NCI-H1417 (cell line): ENCODE measurements around the gene CFAP92.

Experiments
- DNase-seq, 3 experiments: peaks; one replicate each; lab custom pipeline; 2025; lab: John Stamatoyannopoulos, UW

CFAP92 gene

GRCh38 chr3:128993461-128994172 lies at the start of gene CFAP92:
Gene CFAP92, minus strand, starts transcription at chr3:128994076. Its CDS starts 772 bp downstream, at chr3:128993304.
- DNase-seq: peak; percentile 92 to 97 (median 95)

DNA sequence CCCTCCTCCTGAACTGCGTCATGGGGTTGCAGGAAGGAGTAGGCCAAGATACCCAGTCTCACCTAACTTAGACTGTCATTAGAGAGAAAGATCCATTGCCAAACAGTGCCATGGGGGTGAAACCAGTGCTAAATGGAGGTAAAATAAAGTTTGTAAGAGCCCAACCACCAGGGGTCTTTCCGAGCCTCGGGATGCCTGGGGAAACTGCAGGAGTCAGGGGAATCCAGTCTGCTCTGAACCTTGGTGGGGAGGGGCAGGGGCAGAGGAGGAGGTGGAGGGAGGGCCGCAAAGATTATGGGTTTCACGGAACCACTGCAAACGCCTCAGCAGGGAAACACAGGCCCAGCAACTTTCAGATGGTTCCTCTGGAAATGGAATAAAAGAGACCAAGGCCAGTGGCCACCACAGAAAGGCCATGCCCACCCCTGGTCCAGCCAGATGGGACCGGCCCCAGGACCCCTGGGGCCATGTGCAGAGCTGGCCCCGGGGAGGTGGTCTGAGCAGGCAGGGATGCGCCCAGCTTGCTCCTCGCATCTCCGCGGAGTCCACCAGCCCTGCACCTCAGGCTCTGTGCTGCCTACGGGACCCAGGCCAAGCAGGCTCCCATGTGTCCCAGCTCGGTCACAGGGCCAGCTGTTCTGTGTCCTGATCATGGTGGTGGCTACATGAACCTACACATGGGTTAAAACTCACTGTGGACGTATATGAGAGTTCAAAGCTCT lies 46.9 kb upstream of the CFAP92 start:
- no peak for DNase-seq

DNA sequence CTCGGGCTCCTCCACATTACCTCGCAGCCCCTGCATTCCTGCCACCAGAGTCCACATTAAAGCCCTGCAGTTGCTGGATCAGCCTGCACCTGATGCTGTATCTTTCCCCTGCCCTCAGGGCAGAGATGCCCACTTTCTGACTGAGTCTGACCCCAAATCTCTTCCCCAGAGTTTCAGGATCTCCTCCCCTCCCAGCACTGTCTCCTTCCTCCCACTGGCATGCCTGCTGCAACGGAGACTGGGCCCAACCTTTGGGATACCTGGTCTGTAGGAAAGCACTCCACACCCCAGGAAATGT lies 46.1 kb upstream of the CFAP92 start:
- no peak for DNase-seq

DNA sequence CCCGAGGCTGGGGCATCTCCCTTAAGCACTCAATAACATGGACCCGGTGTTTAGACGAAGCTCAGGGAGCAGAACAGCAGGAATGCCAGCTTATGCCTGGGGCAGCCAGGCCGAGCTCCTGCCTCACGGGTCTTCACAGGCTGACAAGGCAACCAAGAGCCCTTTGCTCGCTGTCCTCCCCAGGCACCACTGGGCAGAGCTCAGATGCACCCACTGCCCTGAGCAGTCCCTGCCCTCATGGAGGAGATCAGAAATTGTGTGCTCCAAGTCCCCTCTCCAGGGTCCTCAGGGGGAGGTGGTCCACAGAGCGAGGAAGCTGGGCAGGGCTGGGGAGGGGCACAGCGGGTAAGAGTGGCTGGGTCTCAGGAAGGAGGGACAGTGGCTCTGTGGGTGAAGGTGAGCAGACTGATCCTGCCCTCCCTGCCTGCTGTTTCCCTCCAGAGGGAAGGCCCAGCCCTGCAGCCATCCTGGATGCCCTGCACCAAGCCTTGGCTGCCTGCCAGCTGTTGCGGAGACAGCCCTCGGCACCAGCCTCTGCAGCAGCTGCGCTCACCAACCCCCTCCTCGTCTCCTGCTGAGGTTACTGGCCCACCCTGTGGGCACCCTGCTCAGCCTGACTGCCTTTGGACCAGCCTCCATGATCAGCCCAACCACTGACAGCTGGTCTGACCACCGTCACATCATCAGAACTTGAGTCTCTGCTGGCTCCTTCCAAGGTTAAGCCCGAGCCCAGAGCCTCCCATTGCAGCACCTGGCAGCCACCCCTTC lies 45.6 kb upstream of the CFAP92 start:
- DNase-seq: peak; percentile 79 to 97 (median 93)

GRCh38 chr3:129038121-129038855 lies 44.4 kb upstream of the CFAP92 start:
- no peak for DNase-seq

DNA sequence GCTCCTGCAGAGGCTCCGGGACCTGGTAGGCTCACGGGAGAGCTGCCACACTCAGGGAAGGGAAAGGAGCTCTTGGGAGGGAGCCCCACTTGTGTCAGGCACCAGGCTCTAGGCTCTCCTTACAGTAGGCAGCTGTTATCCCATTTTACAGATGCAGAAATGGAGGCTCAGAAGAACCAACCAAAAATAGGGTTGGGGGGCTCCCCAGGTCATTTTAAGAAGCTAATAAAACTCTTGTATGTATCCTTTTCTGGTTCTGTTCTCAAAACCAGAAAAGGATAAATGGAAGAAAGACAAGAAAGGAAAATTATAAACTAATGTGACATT lies 43.2 kb upstream of the CFAP92 start:
- DNase-seq: no peak

GRCh38 chr3:129036222-129037092 lies 42.6 kb upstream of the CFAP92 start:
- no peak for DNase-seq

DNA sequence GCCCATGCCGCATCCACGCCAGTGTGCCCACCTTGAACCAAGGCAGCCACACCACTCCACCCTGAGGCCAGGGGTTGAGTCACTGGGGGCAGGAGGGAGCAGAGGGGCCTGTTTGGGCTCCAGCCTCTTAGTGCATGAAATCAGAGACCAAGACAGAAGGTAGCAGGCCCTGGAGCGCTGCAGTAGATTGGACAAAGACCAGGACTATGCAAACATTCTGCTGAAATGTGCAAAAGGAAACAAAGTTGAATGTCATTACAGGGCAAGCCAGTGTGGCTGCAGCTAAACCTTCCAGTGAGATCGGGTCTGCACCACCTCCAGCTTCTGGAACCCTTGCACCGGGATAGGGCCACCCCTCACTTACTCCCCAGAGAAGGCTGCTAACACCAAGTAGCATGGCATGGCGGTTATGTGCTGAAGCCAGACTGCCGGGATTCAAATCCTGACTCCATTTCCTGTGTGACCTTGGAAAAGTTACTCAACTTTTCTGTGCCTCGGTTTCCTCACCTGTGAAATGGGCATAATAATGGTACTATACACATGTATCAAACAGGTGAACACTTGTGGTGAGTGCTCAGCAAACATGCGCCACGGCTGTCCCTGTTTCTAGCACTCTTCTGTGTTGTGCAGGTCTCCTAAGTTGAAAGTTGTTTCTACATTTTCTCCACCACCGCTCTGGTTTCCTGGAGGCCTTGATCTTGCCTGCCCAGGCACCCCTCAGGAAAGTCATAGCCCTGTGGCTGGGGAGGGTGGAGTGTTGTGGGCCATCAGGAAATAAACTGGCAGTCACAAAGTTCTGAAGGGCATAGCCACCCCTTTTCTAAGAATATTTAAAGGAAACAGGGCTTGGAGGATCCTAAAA lies 41.7 kb upstream of the CFAP92 start:
- DNase-seq: no peak

- DNase-seq: no peak
Observed at GRCh38 chr3:129034642-129035041, 40.8 kb upstream of the CFAP92 start.

DNA sequence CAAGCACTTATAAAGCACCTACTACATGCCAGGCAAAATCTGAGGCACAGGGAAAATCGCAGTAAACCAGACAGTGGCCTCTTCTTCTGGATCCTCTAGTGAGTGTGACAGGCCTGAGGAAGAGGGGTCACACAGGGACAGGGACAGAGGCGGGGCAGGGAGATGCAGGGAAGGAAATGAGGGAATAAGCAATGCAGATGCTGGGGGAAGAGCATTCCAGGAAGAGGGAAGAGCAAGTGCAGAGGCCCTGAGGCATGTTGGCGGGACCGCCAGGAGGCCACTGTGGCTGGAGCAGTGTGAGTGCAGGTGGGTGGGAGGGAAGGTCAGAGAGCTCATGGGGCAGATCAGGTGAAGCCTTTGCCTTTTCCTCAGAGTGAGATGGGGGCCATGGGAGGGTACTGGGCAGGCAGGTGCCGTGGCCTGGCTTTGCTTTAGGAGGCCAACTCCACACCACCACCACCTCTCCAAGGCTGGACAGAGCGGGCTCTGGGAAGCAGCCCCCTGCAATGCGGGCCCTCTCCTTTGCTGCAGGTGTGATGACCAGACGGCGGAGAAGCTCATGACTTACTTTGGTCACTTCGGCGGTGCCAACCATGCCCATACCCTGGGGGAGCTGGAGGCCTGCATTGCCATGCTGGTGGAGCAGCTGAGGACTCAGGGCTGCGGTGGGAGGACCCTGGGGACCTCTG lies 39.9 kb upstream of the CFAP92 start:
- no peak for DNase-seq

DNA sequence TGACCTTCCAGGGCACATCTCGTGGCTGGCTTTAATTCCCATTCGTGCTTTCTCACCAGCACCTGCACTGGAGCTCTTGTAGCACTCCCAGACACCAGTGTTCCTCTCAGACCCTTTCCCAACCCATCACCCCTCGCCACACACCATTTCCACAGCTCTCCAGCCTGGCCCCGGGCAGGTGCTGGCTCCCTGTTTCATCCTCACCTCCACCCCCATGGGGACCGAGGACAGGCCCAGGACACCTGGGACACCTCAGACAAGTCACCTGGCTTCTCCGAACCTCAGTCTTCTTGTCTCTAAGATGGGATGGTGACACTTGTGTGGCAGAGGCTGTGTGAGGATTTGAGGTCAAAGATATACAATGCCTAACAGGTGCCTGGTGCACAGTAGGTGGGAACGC lies 39.3 kb upstream of the CFAP92 start:
- DNase-seq: no peak

- no peak for DNase-seq
Observed at GRCh38 chr3:129032716-129033115, 38.8 kb upstream of the CFAP92 start.

DNA sequence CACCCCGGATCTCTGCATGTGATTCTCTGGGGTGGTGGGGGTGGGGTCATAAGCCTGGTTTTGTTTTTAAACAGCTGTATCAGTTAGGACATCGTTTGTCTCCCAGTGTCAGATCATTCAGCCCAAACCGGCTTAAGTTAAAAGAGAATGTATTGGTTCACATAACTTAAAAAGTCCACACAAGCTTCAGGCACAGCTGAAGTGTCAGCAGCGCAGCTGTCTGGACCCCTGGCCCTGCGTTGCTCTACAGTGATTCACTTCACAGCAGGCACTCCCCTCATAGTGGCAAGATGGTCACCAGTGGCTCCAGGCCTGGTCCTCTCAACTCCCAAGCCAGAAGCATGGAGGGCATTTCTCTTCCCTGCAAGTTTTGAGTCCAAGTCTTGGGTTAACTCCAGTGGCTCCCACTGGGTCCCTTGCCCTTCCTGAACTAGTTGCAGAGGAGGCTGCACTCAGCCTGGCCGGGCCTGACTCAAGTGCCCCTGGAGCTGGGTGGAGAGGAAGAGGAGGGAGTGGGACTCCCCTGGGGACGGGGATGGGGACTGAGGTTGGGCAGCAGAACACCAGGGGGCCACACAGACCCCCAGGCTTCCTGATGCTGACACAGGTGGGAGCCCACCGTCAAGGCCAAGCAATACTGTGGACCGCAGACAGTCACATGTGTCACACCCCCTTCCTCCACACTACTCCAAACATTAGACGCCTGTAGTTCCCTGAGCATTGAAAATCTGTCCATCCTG lies 37.8 kb upstream of the CFAP92 start:
- no peak for DNase-seq

- no peak for DNase-seq
Observed at GRCh38 chr3:129030611-129031010, 36.7 kb upstream of the CFAP92 start.

GRCh38 chr3:129028866-129029265 lies 35.0 kb upstream of the CFAP92 start:
- no peak for DNase-seq

GRCh38 chr3:129027544-129027880 lies 33.6 kb upstream of the CFAP92 start:
- DNase-seq: no peak

DNA sequence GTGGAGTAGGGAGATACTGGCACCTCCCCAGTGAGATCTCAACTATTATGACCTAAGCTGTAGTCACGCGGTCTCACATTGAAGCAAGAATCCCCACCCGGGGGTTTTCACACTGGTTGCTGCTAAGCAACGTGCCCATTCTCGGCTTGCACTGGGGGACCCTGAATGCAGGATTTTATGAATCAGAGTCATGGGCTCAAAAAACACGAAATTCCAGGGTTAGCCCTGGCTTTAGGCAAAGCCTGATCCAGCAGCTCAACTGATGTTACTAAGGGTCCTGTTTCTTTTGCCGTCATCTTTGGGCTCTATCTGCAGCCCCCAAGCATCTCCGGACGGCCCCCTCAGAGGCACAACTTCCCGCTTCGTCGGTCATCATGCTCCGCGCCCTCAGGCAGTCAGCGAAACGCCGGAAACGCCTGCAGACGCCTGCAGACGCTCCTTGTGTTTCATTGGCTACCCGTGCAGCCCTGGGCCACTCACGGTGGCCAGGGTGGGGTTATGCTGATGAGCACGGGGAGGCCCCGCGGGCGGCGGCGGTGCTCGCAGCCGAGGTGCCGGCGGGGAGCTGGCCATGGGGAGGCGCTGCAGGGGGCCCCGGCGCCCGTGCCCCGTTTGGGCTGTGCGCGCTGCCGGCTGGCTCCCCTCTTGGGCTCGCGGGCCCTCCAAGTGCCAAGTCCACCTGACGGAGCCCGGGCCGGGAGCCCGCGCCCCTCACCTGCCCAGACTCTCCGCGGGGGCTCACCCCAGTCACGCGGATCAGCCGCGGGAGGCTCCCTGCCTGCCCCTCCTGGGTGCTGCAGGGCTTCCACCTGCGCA lies 33.1 kb upstream of the CFAP92 start:
- peak; percentile 89 to 99 (median 98) for DNase-seq

DNA sequence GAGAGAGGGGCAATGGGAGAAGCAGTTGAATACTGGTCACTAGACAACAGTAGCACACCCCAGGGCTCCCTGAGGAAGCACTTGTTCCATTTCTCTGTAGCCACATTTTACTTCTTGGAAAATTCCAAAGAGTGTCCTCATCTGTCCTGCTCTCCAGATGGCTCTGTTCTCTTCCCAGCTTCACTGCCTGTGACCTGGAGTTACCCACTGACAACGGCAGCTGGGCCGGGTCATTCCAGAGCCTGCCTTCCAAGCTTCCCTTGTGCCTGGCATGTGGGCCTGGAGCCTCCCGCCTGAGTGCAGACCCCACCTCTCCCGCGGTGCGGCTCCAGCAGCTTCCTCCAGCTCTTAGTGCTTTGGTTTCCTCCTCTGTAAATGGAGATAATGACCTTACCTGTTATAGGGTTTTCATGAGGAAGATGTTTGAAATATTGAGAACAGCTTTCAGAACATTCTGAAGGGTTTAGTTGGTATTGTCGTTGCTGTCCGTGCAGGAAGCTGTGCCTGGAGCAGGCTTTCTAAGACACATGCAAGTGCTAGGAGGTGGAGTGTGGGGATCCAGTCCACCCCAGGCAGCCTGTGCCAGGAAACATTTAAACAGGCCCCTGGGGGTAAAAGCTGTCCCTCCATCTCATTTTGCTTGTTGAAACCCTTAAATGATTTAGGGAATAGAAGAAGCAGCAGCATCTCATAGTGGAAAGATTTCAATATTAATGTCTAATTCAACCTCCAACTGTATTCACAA lies 32.0 kb upstream of the CFAP92 start:
- peak in 1 of 3 experiments; percentile 55 for DNase-seq
